ENCODE data around the gene CAPN5.

Gene CAPN5

DNA sequence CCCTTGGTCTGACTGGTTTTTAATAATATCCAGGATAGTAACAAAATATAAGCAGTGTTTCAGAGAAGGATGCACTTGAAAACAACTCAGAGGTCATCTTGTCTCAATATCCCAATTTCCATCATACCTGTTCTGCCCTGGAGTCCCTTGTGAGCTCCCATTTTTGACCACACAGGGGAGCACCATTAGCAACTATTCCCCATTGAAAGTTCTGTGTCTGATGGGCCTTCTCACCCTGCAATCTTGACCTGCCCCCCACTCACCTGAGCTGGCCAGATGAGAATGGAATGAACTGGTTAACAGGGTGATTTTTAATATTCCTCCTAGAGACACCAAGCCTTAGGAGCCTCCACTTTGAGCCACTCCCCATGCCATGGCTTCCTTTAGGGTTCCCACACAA lies 3.8 kb upstream of the CAPN5 start:
- Histone ChIP-seq H2AFZ (ENCODE audit: low read length) (no peak overlapping the region), H3K27me3 (ENCODE audit: insufficient read depth, low read length, poor library complexity, severe bottlenecking) (no peaks in the 10 kb centered on the region), H3K36me3 (ENCODE audit: insufficient read depth, low read length) (no peaks in the 10 kb centered on the region), H4K20me1 (ENCODE audit: insufficient read depth, low read length, poor library complexity, severe bottlenecking) (peaks cover 5% of the 10 kb centered on the region), H3F3A (ENCODE audit: low read depth) (no peaks in the 10 kb centered on the region), H3K9me2 (replicated peaks; ENCODE audit: low read depth, low read length) (no peaks in the 10 kb centered on the region), H3K79me2 (ENCODE audit: insufficient read depth, low read length) (peaks cover 9% of the 10 kb centered on the region; the same call in 1 of the 2 replicates), H3K4me2 (ENCODE audit: low read depth, low read length, poor library complexity, severe bottlenecking) (no peak overlapping the region), H3K4me1 (ENCODE audit: insufficient read depth, low read length, poor library complexity, severe bottlenecking) (peaks cover 12% of the 10 kb centered on the region), H3K9ac (ENCODE audit: low read depth, low read length, poor library complexity, severe bottlenecking) (no peak overlapping the region), H3K9me3 (ENCODE audit: insufficient read depth, low read depth, low read length) (no peaks in the 10 kb centered on the region), H3K4me3 (ENCODE audit: low read length, poor library complexity, severe bottlenecking) (no peak overlapping the region)
- TF ChIP-seq, protein P1, sequence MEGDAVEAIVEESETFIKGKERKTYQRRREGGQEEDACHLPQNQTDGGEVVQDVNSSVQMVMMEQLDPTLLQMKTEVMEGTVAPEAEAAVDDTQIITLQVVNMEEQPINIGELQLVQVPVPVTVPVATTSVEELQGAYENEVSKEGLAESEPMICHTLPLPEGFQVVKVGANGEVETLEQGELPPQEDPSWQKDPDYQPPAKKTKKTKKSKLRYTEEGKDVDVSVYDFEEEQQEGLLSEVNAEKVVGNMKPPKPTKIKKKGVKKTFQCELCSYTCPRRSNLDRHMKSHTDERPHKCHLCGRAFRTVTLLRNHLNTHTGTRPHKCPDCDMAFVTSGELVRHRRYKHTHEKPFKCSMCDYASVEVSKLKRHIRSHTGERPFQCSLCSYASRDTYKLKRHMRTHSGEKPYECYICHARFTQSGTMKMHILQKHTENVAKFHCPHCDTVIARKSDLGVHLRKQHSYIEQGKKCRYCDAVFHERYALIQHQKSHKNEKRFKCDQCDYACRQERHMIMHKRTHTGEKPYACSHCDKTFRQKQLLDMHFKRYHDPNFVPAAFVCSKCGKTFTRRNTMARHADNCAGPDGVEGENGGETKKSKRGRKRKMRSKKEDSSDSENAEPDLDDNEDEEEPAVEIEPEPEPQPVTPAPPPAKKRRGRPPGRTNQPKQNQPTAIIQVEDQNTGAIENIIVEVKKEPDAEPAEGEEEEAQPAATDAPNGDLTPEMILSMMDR (conservative IDR thresholded peaks at IDR 0.05; ENCODE audit: low read length), result peak; percentile 58
- TF ChIP-seq EZH2phosphoT487 (IDR thresholded peaks at IDR 0.05; ENCODE audit: borderline replicate concordance), result no peak

GRCh38 chr11:77063407-77063806 lies 3.4 kb upstream of the CAPN5 start:
- Histone ChIP-seq H3K4me2 (ENCODE audit: low read depth, low read length, poor library complexity, severe bottlenecking) (no peak overlapping the region), H3K9ac (ENCODE audit: low read depth, low read length, poor library complexity, severe bottlenecking) (no peak overlapping the region), H3K79me2 (ENCODE audit: insufficient read depth, low read length) (peaks cover 11% of the 10 kb centered on the region; the same call in 1 of the 2 replicates), H3F3A (ENCODE audit: low read depth) (no peaks in the 10 kb centered on the region), H2AFZ (ENCODE audit: low read length) (no peak overlapping the region), H3K9me3 (ENCODE audit: insufficient read depth, low read depth, low read length) (no peaks in the 10 kb centered on the region), H3K4me1 (ENCODE audit: insufficient read depth, low read length, poor library complexity, severe bottlenecking) (peaks cover 17% of the 10 kb centered on the region), H3K27me3 (ENCODE audit: insufficient read depth, low read length, poor library complexity, severe bottlenecking) (no peaks in the 10 kb centered on the region), H3K9me2 (replicated peaks; ENCODE audit: low read depth, low read length) (no peaks in the 10 kb centered on the region), H3K36me3 (ENCODE audit: insufficient read depth, low read length) (no peaks in the 10 kb centered on the region), H3K4me3 (ENCODE audit: low read length, poor library complexity, severe bottlenecking) (no peak overlapping the region), H4K20me1 (ENCODE audit: insufficient read depth, low read length, poor library complexity, severe bottlenecking) (peaks cover 7% of the 10 kb centered on the region)
- no peak for TF ChIP-seq EZH2phosphoT487 (IDR thresholded peaks at IDR 0.05; ENCODE audit: borderline replicate concordance)
- TF ChIP-seq, protein P1 (conservative IDR thresholded peaks at IDR 0.05; ENCODE audit: low read length), result no peak

GRCh38 chr11:77063861-77064260 lies 2.9 kb upstream of the CAPN5 start:
- no peak overlapping the region for H3K4me3 ChIP-seq (ENCODE audit: low read length, poor library complexity, severe bottlenecking)
- peaks cover 16% of the 10 kb centered on the region; the same call in 1 of the 2 replicates for H3K79me2 ChIP-seq (ENCODE audit: insufficient read depth, low read length)
- no peaks in the 10 kb centered on the region for H3K9me2 ChIP-seq (replicated peaks; ENCODE audit: low read depth, low read length)
- H3K27me3 ChIP-seq (ENCODE audit: insufficient read depth, low read length, poor library complexity, severe bottlenecking), result no peaks in the 10 kb centered on the region
- no peaks in the 10 kb centered on the region for H3K9me3 ChIP-seq (ENCODE audit: insufficient read depth, low read depth, low read length)
- peaks cover 7% of the 10 kb centered on the region for H4K20me1 ChIP-seq (ENCODE audit: insufficient read depth, low read length, poor library complexity, severe bottlenecking)
- H3F3A ChIP-seq (ENCODE audit: low read depth), result no peaks in the 10 kb centered on the region
- no peaks in the 10 kb centered on the region for H3K36me3 ChIP-seq (ENCODE audit: insufficient read depth, low read length)
- H3K9ac ChIP-seq (ENCODE audit: low read depth, low read length, poor library complexity, severe bottlenecking), result no peak overlapping the region
- H3K4me1 ChIP-seq (ENCODE audit: insufficient read depth, low read length, poor library complexity, severe bottlenecking), result peaks cover 22% of the 10 kb centered on the region
- no peak for TF ChIP-seq EZH2phosphoT487 (IDR thresholded peaks at IDR 0.05; ENCODE audit: borderline replicate concordance)
- TF ChIP-seq, protein P1 (conservative IDR thresholded peaks at IDR 0.05; ENCODE audit: low read length), result no peak
- H2AFZ ChIP-seq (ENCODE audit: low read length), result no peak overlapping the region
- H3K4me2 ChIP-seq (ENCODE audit: low read depth, low read length, poor library complexity, severe bottlenecking), result no peak overlapping the region
